Measurements from ENCODE around the gene UIMC1. TPM values are rescaled to one million over a fixed set of nuclear protein-coding genes. Genes with fewer than 3 reads are reported as not detected.

The UIMC1 gene
- total and polyA plus RNA-seq, 7 donors, result 18.0 to 96.1 (median 40.2) TPM

GRCh38 chr5:176863765-176864098, 142.8 kb downstream of the UIMC1 start:
- no peak for DNase-seq
- intact Hi-C loops (cut with DNase I), result no loop called here
- H3K36me3 ChIP-seq, result no peaks in the 10 kb centered on the region
- TF ChIP-seq POLR2AphosphoS5 (IDR thresholded peaks at IDR 0.05), result no peak
- no peak for TF ChIP-seq EP300 (IDR thresholded peaks at IDR 0.05)
- no peak for TF ChIP-seq POLR2A (IDR thresholded peaks at IDR 0.05)
- TF ChIP-seq, protein P1, sequence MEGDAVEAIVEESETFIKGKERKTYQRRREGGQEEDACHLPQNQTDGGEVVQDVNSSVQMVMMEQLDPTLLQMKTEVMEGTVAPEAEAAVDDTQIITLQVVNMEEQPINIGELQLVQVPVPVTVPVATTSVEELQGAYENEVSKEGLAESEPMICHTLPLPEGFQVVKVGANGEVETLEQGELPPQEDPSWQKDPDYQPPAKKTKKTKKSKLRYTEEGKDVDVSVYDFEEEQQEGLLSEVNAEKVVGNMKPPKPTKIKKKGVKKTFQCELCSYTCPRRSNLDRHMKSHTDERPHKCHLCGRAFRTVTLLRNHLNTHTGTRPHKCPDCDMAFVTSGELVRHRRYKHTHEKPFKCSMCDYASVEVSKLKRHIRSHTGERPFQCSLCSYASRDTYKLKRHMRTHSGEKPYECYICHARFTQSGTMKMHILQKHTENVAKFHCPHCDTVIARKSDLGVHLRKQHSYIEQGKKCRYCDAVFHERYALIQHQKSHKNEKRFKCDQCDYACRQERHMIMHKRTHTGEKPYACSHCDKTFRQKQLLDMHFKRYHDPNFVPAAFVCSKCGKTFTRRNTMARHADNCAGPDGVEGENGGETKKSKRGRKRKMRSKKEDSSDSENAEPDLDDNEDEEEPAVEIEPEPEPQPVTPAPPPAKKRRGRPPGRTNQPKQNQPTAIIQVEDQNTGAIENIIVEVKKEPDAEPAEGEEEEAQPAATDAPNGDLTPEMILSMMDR (IDR thresholded peaks at IDR 0.05), result no peak
- no peak overlapping the region for H3K27ac ChIP-seq
- H3K4me1 ChIP-seq, result no peaks in the 10 kb centered on the region
- 43 to 47% methylated on average over 5 of the region's 5 CpGs for WGBS, 2 donors
- H3K27me3 ChIP-seq, result peaks cover 7 to 81% (median 31%) of the 10 kb centered on the region in 3 donors
- H3K9me3 ChIP-seq, result no peaks in the 10 kb centered on the region
- H3K4me3 ChIP-seq, result no peak overlapping the region

DNA sequence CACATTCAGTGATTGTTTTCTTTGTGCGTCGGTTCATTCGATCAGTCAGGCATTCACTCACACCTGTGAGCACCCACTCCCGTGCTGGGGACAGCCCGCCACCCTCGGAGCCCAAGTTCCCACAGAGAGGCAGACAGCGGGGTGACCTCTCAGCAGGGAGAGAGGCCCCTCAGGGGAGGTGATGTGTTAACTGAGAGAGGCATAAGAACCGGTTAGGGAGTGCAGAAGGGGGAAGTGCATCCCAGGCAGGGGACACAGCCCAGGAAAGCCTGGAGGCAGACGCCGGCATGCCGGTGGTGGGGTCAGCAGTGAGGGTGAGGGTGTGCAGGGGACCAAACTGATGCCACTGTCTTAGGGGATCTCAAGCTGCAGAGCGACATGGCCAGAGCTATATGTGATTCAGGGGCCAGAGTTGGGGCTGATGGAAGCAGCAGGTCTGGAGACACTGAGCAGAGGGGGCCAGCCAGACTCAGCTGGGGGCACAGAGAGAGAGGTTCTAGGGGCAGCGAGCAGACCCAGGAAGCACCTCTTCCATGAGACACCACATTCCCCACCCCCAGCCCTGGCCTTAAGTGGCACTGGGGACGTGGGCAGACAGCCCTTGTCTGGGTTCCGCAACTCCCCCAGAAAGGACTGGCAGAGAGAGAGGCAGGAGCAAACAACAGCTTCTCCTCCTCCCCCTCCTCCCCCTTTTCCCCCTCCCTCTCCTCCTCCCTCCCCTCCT, 143.4 kb downstream of the UIMC1 start:
- H3K27me3 ChIP-seq, result peaks cover 7 to 75% (median 31%) of the 10 kb centered on the region in 3 donors
- intact Hi-C loops (cut with DNase I), result no loop called here
- H3K36me3 ChIP-seq, result no peaks in the 10 kb centered on the region
- H3K4me3 ChIP-seq, result no peak overlapping the region
- TF ChIP-seq POLR2A (IDR thresholded peaks at IDR 0.05) (no peak), EP300 (IDR thresholded peaks at IDR 0.05) (no peak), POLR2AphosphoS5 (IDR thresholded peaks at IDR 0.05) (no peak)
- TF ChIP-seq, protein P1 (IDR thresholded peaks at IDR 0.05), result no peak
- DNase-seq, result no peak
- H3K4me1 ChIP-seq, result no peaks in the 10 kb centered on the region
- H3K9me3 ChIP-seq, result no peaks in the 10 kb centered on the region
- H3K27ac ChIP-seq, result no peak overlapping the region
- 21 to 24% methylated on average over 15 of the region's 15 CpGs for WGBS, 2 donors

DNA sequence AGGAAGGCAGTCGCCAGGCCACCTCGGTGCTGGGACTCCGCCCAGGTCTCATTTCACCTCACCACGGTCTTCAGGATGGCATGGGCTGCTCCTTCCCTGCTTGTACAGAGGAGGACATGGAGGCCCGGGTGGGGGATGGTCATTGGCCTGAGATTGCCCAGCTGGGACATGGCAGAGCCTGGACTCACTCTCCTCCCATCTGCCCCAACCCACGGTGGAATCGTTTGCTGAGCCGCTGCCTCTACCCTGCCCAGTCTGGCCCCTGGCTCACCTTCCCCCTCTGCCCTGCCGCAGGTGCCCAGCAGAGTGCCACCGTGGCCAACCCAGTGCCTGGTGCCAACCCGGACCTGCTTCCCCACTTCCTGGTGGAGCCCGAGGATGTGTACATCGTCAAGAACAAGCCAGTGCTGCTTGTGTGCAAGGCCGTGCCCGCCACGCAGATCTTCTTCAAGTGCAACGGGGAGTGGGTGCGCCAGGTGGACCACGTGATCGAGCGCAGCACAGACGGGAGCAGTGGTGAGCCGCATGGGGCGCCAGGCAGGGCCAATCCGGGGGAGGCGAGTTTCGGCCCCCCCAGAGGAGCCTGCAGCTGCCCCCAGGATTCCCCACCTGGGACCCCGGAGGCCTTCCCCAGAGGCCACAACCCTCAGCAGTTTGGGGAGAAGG, 144.1 kb downstream of the UIMC1 start:
- TF ChIP-seq, protein P1 (IDR thresholded peaks at IDR 0.05), result no peak
- no peak for TF ChIP-seq POLR2AphosphoS5 (IDR thresholded peaks at IDR 0.05)
- TF ChIP-seq EP300 (IDR thresholded peaks at IDR 0.05), result no peak
- no peak for TF ChIP-seq POLR2A (IDR thresholded peaks at IDR 0.05)
- H3K4me1 ChIP-seq, result no peaks in the 10 kb centered on the region
- WGBS, 2 donors, result 46 to 63% methylated on average over 28 of the region's 28 CpGs
- no peak overlapping the region for H3K27ac ChIP-seq
- H3K27me3 ChIP-seq, result peaks cover 7 to 71% (median 31%) of the 10 kb centered on the region in 3 donors
- no peaks in the 10 kb centered on the region for H3K9me3 ChIP-seq
- H3K36me3 ChIP-seq, result no peaks in the 10 kb centered on the region
- no peak for DNase-seq
- intact Hi-C loops (cut with DNase I), result no loop called here
- no peak overlapping the region for H3K4me3 ChIP-seq

GRCh38 chr5:176861276-176861675, 145.3 kb downstream of the UIMC1 start:
- WGBS, 2 donors, result 87 to 88% methylated on average over 11 of the region's 11 CpGs
- no peaks in the 10 kb centered on the region for H3K36me3 ChIP-seq
- no peak overlapping the region for H3K27ac ChIP-seq
- no peak overlapping the region for H3K4me3 ChIP-seq
- H3K4me1 ChIP-seq, result no peaks in the 10 kb centered on the region
- no peaks in the 10 kb centered on the region for H3K9me3 ChIP-seq
- intact Hi-C loops (cut with DNase I), result no loop called here
- peaks cover 7 to 59% (median 27%) of the 10 kb centered on the region in 3 donors for H3K27me3 ChIP-seq
- no peak for DNase-seq
- TF ChIP-seq EP300 (IDR thresholded peaks at IDR 0.05) (no peak), POLR2A (IDR thresholded peaks at IDR 0.05) (no peak), POLR2AphosphoS5 (IDR thresholded peaks at IDR 0.05) (no peak)
- TF ChIP-seq, protein P1 (IDR thresholded peaks at IDR 0.05), result no peak
